ENCODE data around the gene ZNF274.
"Not testable (repeated sequence)": the region's sequence is repeated elsewhere in the genome, so short reads cannot be mapped to it uniquely, and the experiment has no call there.

ZNF274 gene

DNA sequence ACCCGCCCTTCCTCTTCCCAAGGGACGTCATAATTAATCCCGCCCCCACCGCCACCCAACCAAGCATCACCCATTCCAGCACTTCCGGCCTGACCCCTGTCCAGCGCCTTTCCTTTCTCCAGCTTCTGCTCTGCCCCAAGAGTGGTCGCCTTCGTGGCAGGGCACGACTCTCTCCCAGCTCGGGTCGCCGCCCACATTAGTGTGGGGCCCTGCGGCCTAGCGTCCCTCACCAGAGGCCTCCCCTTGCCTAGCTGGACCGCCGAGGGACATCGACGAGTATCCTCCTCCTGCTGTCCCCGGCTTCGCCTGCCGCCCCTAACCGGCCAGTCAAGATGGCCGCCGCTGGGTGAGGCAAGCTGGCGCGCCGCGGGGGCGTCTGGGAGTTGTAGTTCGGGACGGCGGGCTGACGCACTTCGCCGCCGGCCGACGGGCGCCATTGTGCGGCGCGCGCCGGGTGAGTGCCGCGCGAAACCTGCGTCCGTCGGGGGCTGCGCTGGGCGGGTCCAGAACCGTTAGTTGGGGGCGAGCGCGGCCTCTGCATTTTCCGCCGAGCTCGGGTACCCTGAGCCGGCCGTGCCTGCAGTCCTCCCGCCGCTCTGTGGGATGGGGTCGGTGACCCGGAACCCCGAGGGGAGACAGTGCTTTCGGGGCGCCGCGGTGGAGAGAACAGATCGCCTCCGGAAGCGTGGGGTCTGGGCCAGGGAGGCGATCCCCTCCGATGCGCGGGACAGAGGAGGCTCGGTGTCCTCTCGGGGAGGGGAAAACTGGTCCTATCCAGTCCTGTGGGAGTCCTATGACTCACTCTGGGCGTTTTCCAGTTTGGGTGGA lies at the start of gene ZNF274:
Gene ZNF274 (plus strand): TSS at position 73 of the 828 bp plus-strand sequence. CDS start 905 bp downstream, outside the sequence.
- peak; percentile 86 to 95 (median 87) for DNase-seq (ENCODE audit: low read depth in 3 of 3)

DNA sequence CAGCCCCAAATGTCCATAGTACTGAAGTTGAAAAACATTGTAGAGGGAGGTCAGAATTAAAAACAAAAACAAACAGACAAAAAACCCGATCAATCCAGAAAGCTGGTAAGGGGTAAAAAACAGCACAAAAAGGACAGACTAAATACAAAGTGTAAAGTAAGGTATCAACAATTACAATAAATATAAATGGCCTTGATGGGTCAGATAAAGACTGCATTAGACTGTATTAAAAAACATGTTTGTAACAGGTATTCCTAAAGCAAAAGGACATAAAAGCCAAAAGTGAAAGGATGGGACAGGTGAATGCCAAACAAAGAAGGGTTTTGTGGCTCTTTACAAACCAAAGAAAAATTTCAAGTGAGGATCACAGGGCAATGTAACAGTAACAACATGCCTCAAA lies 48.6 kb upstream of the ZNF274 start:
- no peak for DNase-seq (ENCODE audit: low read depth in 3 of 3)

DNA sequence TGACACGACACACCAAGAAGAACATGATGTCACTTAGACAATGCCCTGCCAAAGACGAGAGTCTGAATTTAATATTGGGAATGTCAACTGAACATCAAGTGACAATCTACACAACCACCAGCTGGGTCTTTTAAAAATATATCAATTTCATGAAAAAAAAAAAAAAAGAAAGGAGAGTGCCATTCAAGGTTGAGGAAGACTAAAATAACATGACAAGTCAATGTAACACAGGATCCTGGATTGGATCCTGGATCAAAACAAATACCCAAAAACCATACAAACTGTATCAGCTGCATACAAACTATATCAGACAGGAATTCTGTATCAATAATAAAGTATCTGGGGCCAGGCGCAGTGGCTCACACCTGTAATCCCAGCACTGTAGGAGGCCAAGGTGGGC lies 37.0 kb upstream of the ZNF274 start:
- no peak for DNase-seq (ENCODE audit: low read depth in 3 of 3)

DNA sequence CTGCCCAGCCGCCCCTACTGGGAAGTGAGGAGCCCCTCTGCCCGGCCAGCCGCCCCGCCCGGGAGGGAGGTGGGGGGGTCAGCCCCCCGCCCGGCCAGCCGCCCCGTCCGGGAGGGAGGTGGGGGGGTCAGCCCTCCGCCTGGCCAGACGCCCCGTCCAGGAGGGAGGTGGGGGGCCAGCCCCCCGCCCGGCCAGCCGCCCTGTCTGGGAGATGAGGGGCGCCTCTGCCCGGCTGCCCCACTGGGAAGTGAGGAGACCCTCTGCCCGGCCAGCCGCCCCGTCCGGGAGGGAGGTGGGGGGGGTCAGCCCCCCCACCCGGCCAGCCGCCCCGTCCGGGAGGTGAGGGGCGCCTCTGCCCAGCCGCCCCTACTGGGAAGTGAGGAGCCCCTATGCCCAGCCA lies 35.4 kb upstream of the ZNF274 start:
- DNase-seq (ENCODE audit: low read depth in 3 of 3): not testable (repeated sequence)

DNA sequence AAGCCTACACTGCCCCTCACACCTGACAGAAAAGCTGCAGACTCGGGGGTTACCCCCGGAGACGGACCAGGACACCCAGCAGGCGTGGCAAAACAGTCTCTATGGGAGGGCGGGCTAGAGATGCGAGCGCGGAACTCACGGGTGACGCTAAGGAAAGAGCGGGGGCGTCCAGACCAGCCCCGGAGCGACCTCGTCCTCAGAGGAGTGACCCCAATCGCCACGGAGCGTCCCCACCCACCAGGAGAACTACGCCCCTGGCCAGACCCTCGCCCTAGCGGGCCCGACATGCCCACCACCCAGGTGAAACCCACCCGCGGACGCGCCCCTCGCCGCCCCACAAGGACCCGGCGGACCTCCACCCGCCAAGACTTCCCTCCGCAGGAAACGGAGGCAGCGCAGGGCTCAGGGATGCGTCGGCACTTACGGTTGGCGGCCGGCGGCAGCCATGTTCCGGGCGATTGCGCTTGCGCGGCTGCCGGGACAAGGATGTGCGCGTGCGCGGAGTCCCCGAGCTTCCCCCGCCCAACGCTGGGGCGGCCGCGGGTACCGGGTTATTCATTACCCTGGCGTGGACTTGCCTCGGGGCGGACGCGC lies 32.4 kb upstream of the ZNF274 start, which contains the start of gene ZNF329:
Gene ZNF329 (minus strand): TSS at position 462 of the 594 bp plus-strand sequence. CDS start 21,286 bp downstream, outside the sequence.
- DNase-seq (ENCODE audit: low read depth in 3 of 3): peak; percentile 83 to 89 (median 84)

DNA sequence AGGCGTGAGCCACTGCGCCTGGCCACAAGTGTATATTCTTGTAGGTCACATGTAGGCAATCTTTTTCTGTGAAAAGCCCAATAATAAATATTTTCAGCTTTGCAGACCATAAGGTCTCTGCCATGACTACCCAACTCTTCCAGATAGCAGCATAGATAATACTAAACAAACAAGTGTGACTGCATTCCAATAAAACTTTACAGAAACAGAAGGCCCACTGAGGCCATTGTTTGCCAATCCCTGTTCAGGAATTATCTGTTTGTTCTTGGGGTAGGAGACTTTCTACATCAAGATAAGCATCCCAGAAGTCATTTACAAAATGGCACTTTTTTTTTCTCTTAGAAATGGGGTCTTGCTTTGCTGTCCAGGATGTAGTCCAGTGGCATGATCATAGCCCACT lies 29.5 kb upstream of the ZNF274 start:
- DNase-seq (ENCODE audit: low read depth in 3 of 3): no peak

DNA sequence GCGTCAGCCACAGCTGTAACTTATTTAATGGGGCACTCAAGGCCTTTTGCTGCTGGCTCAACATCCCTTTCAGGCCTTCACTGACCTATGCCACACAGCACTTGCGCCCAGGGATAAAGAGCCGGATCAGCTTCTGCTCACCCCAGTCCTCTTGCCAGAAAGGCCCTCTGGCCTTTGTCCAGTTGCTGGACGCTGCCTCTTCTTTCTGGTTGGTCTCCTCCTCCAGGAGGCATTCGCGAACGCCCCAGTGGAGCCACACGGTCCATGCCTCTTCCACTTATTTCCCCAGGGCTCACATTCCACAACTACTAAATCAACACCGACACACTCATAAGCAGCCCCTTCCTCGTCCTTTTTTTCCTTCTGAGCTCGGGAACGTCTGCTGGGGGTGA lies 28.6 kb upstream of the ZNF274 start:
- no peak for DNase-seq (ENCODE audit: low read depth in 3 of 3)

DNA sequence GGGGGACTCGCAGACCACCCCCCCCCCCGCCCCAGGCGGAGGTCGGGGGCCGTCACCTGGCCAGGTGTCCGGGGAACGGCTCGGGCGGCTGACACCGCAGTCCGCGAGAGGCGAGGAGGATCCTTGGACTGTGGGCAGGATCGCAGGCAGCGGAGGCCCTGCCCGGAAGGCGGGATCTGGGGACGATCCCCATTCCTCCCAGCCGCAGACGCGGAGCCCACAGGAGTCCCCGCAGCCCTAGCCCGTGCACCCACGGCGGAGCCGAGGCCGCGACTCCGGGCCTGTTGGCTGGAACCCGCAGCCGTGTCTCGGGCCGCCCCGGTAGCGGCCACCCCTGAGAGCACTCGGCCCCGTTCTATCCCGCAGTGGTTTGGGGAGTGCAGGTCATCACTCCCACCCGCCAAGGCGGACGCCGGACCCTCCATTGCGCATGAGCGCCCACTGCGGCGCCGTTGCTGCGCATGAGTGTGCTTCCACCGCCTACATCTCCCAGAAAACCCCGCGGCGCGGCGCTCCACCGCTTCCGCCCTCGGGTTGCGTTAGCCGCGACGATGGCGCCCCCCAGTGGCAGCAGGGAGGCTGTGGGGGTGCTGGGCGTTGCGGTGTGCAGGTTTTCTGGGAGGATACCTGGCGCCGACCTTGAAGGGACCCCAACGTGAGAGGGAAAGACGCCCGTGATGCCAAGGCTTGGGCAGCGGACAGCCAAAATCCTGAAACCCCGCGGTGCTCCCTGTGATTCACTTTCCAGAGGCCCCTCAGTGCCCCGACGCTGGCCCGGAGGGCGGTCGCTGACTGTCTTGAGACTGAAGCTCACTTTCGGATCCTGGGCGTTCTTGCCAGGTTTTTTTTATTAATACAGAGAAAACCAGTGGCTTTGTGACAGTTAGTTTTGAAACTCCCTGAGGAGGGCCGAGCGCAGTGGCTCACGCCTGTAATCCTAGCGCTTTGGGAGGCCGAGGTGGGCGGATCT lies 27.9 kb upstream of the ZNF274 start:
- DNase-seq (ENCODE audit: low read depth in 3 of 3): peak; percentile 94 to 99 (median 98)

DNA sequence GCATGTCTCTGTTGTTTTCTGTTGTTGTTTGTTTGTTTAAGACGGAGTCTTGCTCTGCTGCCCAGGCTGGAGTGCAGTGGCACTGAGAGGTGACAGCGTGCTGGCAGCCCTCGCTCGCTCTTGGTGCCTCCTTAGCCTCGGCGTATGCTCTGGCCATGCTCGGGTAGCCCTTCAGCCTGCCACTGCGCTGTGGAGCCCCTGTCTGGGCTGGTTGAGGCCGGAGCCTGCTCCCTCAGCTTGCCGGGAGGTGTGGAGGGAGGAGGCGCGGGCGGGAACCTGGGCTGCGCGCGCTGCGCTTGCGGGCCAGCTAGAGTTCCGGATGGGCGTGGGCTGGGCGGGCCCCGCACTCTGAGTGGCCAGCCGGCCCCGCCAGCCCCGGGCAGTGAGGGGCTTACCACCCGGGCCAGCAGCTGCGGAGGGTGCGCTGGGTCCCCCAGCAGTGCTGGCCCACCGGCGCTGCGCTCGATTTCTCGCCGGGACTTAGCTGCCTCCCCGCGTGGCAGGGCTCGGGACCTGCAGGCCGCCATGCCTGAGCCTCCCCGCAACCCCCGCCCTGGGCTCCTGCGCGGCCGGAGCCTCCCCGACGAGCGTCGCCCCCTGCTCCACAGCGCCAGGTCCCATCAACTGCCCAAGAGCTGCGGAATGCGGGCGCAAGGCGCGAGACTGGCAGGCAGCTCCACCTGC lies 25.7 kb upstream of the ZNF274 start:
- DNase-seq (ENCODE audit: low read depth in 3 of 3): no peak

DNA sequence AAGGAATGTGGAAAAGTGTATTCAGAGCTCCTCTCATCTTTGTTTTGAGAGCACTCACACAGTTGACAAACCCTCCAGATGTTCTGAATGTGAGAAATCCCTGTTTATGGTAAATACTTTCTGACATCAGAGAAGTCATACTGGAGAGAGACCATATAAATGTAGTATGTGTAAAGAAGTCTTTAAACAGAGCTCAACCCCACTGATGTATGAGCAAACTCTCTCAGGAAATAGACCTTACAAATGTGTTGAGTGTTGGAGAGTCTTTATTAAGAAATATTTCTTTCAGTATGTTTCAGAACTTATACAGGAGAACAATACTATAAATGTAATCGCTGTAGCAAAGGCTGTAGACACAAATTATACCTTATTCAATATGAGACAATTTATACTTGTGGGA lies 16.6 kb upstream of the ZNF274 start:
- DNase-seq (ENCODE audit: low read depth in 3 of 3): no peak

DNA sequence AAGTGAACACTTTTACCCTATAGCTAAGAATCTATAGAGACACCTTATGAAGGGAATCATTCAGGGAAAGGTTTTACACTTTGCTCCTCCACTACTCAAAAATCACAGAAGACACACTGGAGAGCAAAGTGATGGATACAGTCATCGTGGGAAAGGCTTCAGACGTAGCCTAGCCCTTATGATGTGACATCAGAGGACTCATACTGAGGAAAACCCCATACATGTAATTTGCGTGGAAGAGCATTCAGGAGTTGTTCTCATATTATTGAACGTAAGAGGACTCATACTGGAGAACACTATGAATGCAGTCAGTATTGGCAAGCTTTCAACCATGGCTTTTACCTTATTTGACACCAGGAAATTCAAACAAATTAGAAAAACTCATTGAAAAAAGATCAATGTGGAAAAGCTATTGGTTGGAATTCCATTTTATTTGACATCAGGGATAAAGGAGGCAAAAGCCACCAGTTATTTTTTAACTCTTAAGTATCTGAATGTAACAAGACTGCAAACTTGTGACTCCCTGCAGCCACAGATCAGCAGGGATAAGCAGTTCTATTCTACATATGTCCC lies 16.1 kb upstream of the ZNF274 start:
- no peak for DNase-seq (ENCODE audit: low read depth in 3 of 3)

DNA sequence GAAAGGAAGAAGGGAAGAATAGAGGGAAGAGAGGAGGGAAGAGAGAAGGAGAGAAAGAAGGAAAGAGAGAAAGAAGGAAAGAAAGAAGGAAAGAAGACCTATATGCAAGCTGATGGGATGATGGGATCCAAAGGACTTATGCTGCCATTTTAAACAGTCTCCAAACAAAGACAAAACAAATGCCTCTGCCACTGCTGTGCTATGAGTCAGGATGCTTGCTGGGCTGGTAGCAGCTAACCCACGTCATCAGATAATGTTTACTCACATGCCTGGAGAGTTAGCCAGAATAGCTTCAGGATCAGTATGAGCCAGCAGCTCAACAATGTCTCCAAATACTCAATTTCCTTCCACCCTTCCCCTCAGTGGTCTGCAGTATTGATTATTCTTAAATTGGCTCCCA lies 12.0 kb upstream of the ZNF274 start:
- no peak for DNase-seq (ENCODE audit: low read depth in 3 of 3)

DNA sequence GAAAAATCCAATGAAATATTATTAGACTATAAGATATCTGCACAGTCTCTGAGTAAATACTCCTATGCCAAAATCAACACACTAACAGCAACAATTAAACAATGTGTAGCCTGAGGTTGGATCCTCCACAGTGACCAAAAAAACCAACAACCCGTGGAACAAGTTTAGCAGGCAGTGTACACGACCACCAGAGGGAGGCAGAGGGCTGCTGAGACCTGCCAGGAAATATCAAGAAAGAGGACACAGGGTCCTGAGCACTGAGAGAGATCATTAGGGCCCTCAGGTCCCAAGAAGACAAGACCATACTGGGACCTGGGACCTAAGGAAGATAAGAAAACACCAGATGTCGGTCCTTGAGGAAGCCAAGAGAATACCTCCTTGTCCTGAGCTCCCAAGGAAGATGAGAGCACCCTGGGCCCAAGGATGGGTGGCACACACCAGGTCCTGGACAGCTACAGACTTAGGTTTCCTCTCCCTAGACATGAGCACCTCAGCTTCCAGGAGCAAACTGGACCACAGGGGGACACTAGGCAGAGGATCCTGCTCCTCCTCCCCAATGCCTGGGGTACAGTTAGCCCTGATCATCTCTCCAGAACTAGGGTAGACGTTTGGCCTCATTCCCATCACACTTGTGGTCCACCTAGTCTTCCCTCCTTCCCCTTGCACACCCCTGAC lies 822 bp upstream of the ZNF274 start:
- peak; percentile 26 to 45 (median 35) for DNase-seq (ENCODE audit: low read depth in 3 of 3)

DNA sequence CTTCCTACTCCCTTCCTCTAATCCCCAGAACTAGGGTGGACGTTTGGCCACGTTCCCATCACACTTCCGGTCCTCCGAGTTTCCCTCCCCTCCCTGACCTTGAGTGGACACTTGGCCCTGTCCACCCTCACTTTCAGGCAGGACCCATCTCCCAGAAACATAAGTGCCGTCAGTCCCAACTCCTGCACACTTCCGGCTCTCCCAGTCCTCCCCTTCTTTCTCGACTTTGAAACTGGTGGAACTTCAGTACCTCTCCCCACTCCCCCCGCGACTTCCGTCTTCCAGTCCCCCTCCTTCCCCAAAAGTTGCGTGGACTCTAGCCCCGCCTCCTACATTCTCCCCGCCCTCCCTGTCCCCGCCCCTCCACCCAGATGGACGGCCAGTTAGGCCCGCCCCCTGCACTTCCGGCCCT lies 278 bp upstream of the ZNF274 start:
- peak in 2 of 3 donors; percentile 72 to 80 for DNase-seq (ENCODE audit: low read depth in 3 of 3)

DNA sequence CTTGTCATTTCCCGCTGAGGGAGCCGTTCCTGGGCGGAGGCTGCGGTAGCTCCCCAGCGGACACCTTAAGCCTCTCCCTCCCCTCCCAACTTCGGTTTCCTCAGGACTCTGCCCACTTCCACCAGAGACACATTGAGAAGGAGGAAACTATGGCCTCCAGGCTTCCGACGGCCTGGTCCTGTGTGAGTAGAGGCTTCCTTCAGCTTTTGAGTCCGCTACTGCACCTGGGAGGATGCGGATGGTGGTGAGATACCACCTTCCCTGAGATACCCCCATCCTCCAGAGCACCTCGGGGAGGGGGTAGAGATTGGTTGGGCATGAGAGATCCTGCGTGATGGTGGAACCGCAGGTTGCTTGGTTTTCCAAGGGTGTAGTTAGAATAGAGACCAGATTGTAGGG lies 955 bp downstream of the ZNF274 start:
- DNase-seq (ENCODE audit: low read depth in 3 of 3): peak in 1 of 3 donors; percentile 2

DNA sequence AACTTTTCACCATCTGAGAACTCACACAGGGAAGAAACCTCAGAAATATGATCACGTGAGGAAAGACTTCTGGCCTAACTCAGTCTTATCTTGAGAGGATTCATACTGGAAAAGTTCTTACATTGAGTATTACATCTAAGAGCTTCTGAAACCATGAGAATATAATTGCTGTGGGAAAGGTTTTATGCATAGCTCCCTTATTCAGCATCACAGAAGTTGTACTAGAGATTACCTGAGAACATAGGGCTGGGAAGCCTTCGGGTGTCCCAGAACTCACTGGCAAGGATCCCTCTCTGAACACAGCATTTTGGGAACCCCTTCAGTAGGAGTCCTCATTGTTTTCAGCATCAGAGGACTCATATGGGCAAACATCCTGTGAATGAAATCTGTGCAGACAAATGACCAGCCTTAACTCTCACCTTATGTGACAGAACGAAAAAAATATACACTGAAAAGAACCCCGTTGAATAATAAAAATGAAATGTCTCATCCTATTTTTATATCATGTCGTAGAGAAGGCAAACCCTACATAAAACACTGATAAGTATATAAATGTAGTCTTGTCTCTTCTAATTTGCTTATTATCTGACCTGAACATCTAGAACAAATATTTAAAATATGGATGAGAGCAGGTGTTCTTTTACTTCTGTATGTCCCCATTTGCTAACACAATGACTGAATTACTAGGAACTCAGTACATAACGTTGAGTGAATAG lies 14.2 kb downstream of the ZNF274 start:
- no peak for DNase-seq (ENCODE audit: low read depth in 3 of 3)

DNA sequence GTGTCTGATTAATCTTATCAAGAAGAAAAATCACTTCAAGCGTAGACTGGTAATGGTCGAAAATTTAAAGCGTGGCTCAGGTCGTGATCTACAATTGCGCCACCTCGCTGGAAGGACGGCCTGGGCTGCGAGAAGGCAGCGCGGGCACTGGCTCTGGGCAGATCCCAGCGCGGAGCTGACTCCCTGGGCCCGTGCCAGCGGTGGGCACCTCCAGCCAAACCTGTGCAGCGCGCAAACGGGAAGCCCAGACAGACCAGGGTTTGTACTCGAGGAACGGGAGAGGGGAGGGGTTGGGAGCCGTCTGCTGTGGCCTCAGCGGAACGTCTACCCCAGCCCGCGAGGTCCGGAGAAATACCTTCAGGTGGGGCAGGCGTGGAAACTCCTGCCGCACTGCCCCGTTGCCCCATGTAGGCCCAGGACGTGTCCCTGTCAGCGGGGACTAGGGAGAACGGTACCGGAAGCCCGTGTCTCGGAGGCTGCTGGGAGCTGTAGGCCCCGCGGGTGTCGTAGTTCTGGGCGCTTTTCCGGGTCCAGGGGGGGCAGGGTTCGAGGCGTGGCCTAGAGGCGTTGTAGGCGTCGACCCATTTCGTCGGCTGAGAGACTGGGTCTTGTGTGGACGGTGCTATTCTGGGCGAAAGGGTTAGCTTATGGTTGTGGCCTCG lies 21.1 kb downstream of the ZNF274 start:
- no peak for DNase-seq (ENCODE audit: low read depth in 3 of 3)

DNA sequence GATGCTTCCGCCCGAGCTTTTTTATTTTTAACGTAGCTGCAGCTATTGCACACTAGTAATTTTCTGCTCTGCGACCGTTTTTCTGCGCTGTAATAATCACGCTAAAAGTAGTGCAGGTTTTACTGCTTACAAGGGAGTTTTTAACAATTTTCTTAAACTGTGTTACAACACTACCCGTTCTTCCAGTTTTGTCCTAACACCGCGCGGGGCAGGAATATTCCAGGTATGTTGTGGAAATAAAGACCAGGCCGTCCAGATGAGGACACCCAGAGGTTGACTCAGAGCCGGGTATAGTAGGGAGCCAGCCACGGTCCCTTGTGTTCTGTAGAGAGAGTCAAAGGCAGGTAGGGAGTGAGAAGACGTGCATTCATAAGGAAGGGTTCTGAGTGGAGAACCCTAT lies 21.7 kb downstream of the ZNF274 start:
- no peak for DNase-seq (ENCODE audit: low read depth in 3 of 3)

DNA sequence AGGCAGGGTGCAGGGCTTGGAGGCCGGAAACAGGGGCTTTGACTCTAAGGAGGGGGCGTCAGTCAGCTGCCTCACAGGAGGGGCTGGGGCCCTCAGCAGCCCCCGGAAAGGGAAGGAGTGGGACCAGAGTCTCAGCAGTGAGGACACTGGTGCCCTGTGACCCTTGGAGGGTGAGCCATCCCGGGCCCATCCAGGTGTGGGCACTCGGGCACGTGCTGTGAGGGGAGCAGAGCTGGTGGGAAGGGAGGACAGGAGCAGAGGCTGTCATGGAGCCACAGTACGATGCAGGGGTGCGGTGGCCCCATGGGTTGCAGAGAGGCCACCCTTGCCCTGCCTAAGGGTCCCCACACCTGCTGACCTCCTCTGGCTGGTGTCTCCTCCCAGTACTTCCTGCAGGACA lies 26.7 kb downstream of the ZNF274 start:
- no peak for DNase-seq (ENCODE audit: low read depth in 3 of 3)
